HepG2 (cell line): ENCODE results near the gene CSNK1G1. TPM values are rescaled to one million over a fixed set of nuclear protein-coding genes. Genes with fewer than 3 reads are reported as not detected.

Source experiments
- ARNT2 ChIP-seq: sonication (generic); formaldehyde crosslinking; IDR thresholded peaks from 2 replicates; pipeline ENCODE4 v1.8.0; 2022; ENCODE audit warnings: mild to moderate bottlenecking, low read depth, missing genetic modification reagents, moderate library complexity
- ASH2L ChIP-seq: fragments of 300-600, 200-600 bp; sonication (generic); IDR thresholded peaks from 2 replicates; pipeline ENCODE4 v1.7.0; 2017; ENCODE audit warnings: low read depth, mild to moderate bottlenecking, moderate library complexity, mixed read lengths, low read length; ENCODE audit not compliant: insufficient read length
- ATF1 ChIP-seq: IDR thresholded peaks from 2 replicates; pipeline ENCODE4 v1.6.1; 2016; ENCODE audit warnings: mild to moderate bottlenecking, control low read depth
- DPF2 ChIP-seq: sonication (generic); formaldehyde crosslinking; IDR thresholded peaks from 2 replicates; pipeline ENCODE4 v1.4.0; 2020; ENCODE audit warnings: mild to moderate bottlenecking, low read depth, missing genetic modification reagents, borderline replicate concordance
- FOXJ3 ChIP-seq: sonication (generic); formaldehyde crosslinking; IDR thresholded peaks from 2 replicates; pipeline ENCODE4 v1.4.0; 2020; ENCODE audit warnings: missing genetic modification reagents, mild to moderate bottlenecking, borderline replicate concordance
- HOXA3 ChIP-seq: sonication (generic); formaldehyde crosslinking; IDR thresholded peaks from 2 replicates; pipeline ENCODE4 v1.5.0; 2020; ENCODE audit warnings: missing genetic modification reagents
- IRF2 ChIP-seq: IDR thresholded peaks from 2 replicates; pipeline ENCODE4 v1.6.1; 2018; ENCODE audit warnings: missing genetic modification reagents, missing compliant biosample characterization
- KAT8 ChIP-seq: IDR thresholded peaks from 2 replicates; pipeline ENCODE4 v1.6.1; 2016; ENCODE audit warnings: missing genetic modification reagents, missing compliant biosample characterization
- MIER3 ChIP-seq: IDR thresholded peaks from 2 replicates; pipeline ENCODE4 v1.6.1; 2016; ENCODE audit warnings: missing compliant biosample characterization, borderline replicate concordance
- MIXL1 ChIP-seq: IDR thresholded peaks from 2 replicates; pipeline ENCODE4 v1.6.1; 2016
- NCOR1 ChIP-seq: fragments of 200-600 bp; sonication (generic); IDR thresholded peaks from 2 replicates; pipeline ENCODE4 v1.7.0; 2017; ENCODE audit warnings: antibody characterized with exemption, low read length, borderline replicate concordance
- PAX8 ChIP-seq: sonication (generic); formaldehyde crosslinking; IDR thresholded peaks from 2 replicates; pipeline ENCODE4 v1.8.0; 2022; ENCODE audit warnings: mild to moderate bottlenecking, missing genetic modification reagents, borderline replicate concordance
- PPARG ChIP-seq: conservative IDR thresholded peaks from 2 replicates; pipeline ENCODE4 v1.6.1; 2016; ENCODE audit warnings: missing biosample characterization, missing genetic modification reagents
- SALL1 ChIP-seq: sonication (generic); formaldehyde crosslinking; IDR thresholded peaks from 2 replicates; pipeline ENCODE4 v1.8.0; 2022; ENCODE audit warnings: mild to moderate bottlenecking, missing genetic modification reagents
- SRSF1 ChIP-seq: fragments of 200-400 bp; formaldehyde crosslinking; optimal IDR thresholded peaks from 2 replicates; pipeline ENCODE3; 2017; ENCODE audit warnings: mild to moderate bottlenecking, low read depth, low read length, moderate library complexity
- TBX3 ChIP-seq: fragments of 450-650 bp; IDR thresholded peaks from 2 replicates; pipeline ENCODE4 v1.6.1; 2017; ENCODE audit warnings: antibody characterized with exemption, mild to moderate bottlenecking, inconsistent platforms, borderline replicate concordance
- ZNF205 ChIP-seq: IDR thresholded peaks from 2 replicates; pipeline ENCODE4 v1.6.1; 2018; ENCODE audit warnings: missing biosample characterization, missing genetic modification reagents
- ZNF331 ChIP-seq: sonication (generic); formaldehyde crosslinking; IDR thresholded peaks from 2 replicates; pipeline ENCODE4 v1.4.0; 2020; ENCODE audit warnings: missing genetic modification reagents
- ZNF383 ChIP-seq: sonication (generic); formaldehyde crosslinking; IDR thresholded peaks from 2 replicates; pipeline ENCODE4 v1.4.0; 2020; ENCODE audit warnings: missing genetic modification reagents, mild to moderate bottlenecking, borderline replicate concordance
- polyA plus RNA-seq, 8 experiments: library from polyadenylated mRNA; depleted of rRNA in 3 of 8; stranded (reverse) in 7 of 8; unstranded in 1 of 8; fragments of >200 nt; fragmentation: Illumina TruSeq in 4 of 8; extraction: Trizol in 4 of 8; gene quantifications; 2 replicates each; pipeline versions ENCODE4 v1.2.1 to v1.2.3, GENCODE V29; 2011 to 2016; ENCODE audit warnings: low read depth in 4 of 8, missing spikeins in 1 of 8, mixed read lengths in 1 of 8; ENCODE audit not compliant: insufficient read depth in 1 of 8
- total RNA-seq, 5 experiments: library from RNA; depleted of rRNA; stranded (reverse); fragments of >200 nt; fragmentation: Illumina TruSeq; extraction: Trizol; gene quantifications; 2 replicates each; pipeline ENCODE4 v1.2.3, GENCODE V29; 2016; ENCODE audit warnings: low read depth in 1 of 5
- TF ChIP-seq, protein P1 (sequence below): sonication (generic); formaldehyde crosslinking; IDR thresholded peaks from 2 replicates; pipeline ENCODE4 v1.8.0; 2022; ENCODE audit warnings: mild to moderate bottlenecking, missing genetic modification reagents, borderline replicate concordance
- TF ChIP-seq, protein P2 (sequence below): IDR thresholded peaks from 2 replicates; pipeline ENCODE4 v1.6.1; 2016; ENCODE audit warnings: low read depth, control low read depth

CSNK1G1 gene
- total and polyA plus RNA-seq, 2 of the 13 experiments (the other 11 are each of a cell fraction or from before 2014, with no cell fraction given), result 8.5 to 12.6 TPM

GRCh38 chr15:64247906-64248541, 107.9 kb downstream of the CSNK1G1 start (continued):
- TF ChIP-seq, protein P1, sequence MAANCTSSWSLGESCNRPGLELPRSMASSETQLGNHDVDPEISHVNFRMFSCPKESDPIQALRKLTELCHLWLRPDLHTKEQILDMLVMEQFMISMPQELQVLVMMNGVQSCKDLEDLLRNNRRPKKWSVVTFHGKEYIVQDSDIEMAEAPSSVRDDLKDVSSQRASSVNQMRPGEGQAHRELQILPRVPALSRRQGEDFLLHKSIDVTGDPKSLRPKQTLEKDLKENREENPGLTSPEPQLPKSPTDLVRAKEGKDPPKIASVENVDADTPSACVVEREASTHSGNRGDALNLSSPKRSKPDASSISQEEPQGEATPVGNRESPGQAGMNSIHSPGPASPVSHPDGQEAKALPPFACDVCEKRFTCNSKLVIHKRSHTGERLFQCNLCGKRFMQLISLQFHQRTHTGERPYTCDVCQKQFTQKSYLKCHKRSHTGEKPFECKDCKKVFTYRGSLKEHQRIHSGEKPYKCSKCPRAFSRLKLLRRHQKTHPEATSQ (CRISPR knock-in tag), result no peak
- TF ChIP-seq ATF1 (CRISPR knock-in tag) (0 out of 2 replicates have a peak, but pooled peaks have one; percentile 21), SALL1 (peak; percentile 44; the same call in 1 of the 2 replicates), ZNF331 (peak; percentile 55; the same call in 1 of the 2 replicates), KAT8 (CRISPR knock-in tag) (0 out of 2 replicates have a peak, but pooled peaks have one; percentile 17), TBX3 (peak; percentile 71; the same call in 1 of the 2 replicates), ARNT2 (CRISPR knock-in tag) (0 out of 2 replicates have a peak, but pooled peaks have one; percentile 30), NCOR1 (peak; percentile 72; the same call in 1 of the 2 replicates), ZNF383 (CRISPR knock-in tag) (no peak), ZNF205 (CRISPR knock-in tag) (no peak), SRSF1 (no peak), ASH2L (peak; percentile 91), DPF2 (CRISPR knock-in tag) (peak; percentile 62), HOXA3 (peak; percentile 33; the same call in 1 of the 2 replicates), PPARG (peak; percentile 64), MIXL1 (CRISPR knock-in tag) (peak; percentile 86), MIER3 (CRISPR knock-in tag) (peak; percentile 34; the same call in 1 of the 2 replicates), PAX8 (no peak), IRF2 (CRISPR knock-in tag) (peak; percentile 27; the same call in 1 of the 2 replicates), FOXJ3 (CRISPR knock-in tag) (0 out of 2 replicates have a peak, but pooled peaks have one; percentile 73)
- TF ChIP-seq, protein P2, sequence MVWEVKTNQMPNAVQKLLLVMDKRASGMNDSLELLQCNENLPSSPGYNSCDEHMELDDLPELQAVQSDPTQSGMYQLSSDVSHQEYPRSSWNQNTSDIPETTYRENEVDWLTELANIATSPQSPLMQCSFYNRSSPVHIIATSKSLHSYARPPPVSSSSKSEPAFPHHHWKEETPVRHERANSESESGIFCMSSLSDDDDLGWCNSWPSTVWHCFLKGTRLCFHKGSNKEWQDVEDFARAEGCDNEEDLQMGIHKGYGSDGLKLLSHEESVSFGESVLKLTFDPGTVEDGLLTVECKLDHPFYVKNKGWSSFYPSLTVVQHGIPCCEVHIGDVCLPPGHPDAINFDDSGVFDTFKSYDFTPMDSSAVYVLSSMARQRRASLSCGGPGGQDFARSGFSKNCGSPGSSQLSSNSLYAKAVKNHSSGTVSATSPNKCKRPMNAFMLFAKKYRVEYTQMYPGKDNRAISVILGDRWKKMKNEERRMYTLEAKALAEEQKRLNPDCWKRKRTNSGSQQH (CRISPR knock-in tag), result no peak
